HG02870 (cell line): ENCODE results near the gene PRKAR2A.
"Not testable (repeated sequence)": the region's sequence is repeated elsewhere in the genome, so short reads cannot be mapped to it uniquely, and the experiment has no call there.

Experiments
- ATAC-seq: cut with Tn5 transposase; IDR thresholded peaks from one replicate; pipeline ENCODE4 v1.9.1; 2021; ENCODE audit warnings: mild to moderate bottlenecking, moderate library complexity; ENCODE audit not compliant: unreplicated experiment

The PRKAR2A gene

DNA sequence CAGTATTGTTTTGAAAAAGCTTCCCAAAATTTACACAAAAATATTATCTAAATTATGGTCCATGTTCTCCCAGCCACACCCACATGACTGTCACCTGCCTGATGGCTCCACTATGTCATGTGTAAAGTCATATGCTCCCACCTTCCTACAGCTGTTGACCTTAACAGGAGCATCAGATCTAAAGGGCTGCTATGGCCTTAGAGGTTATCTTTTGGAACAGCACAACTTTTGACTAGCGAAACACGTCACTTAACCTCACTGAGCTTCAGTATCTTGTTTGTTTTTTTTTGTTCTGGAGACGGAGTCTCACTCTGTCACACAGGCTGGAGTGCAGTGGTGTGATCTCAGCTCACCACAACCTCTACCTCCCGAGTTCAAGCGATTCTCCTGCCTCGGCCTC lies 64.4 kb downstream of the PRKAR2A start:
- no peak for ATAC-seq

DNA sequence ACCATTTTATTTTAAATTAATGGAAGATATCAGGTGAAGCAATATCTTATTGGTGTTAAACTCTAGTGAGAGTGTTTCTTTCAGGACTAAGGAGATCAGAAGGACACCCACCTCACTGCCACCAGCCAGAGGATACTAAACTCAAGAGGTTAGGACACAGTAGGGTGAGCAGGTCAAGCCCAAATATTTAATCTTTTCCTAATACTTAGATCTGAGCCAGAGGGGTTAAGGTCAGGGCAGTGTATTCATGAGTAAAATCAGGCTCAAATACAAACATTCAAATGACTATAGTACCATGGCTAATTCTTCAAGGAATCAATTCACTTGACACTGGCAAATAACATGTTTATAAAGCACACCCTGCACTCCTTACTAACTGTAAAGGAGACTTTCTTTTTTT lies 65.6 kb downstream of the PRKAR2A start:
- no peak for ATAC-seq

DNA sequence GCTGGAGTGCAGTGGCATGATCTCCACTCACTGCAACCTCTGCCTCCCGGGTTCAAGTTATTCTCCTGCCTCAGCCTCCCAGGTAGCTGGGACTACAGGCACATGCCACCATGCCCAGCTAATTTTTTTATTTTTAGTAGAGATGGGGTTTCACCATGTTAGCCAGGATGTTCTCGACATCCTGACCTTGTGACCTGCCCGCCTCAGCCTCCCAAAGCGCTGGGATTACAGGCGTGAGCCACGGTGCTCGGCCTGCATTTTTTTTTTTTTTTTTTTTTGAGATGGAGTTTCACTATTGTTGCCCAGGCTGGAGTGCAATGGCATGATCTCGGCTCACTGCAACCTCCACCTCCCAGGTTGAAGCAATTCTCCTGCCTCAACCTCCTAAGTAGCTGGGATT lies 69.1 kb downstream of the PRKAR2A start:
- ATAC-seq: not testable (repeated sequence)

- no peak for ATAC-seq
These were observed 70.8 kb downstream of the PRKAR2A start for GRCh38 chr3:48776854-48777253.

GRCh38 chr3:48770192-48770502 lies 77.5 kb downstream of the PRKAR2A start:
- ATAC-seq: no peak

DNA sequence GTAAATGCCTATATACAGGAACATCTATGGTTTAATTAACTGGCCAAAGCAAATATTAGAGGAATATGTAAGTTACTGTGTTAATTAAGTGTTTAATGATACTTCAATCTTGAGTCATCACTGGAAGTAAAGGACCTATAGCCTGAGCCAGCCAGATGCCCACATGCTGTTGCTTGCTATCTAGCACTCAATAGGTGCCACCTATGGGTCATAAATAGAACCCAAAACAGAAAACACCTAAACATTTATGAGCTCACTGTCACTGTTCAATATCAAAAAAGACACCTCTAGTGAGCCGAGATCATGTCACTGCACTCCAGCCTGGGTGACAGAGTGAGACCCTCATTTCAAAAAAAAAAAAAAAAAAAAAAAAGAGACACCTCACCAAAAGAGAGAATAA lies 82.3 kb downstream of the PRKAR2A start:
- no peak for ATAC-seq

DNA sequence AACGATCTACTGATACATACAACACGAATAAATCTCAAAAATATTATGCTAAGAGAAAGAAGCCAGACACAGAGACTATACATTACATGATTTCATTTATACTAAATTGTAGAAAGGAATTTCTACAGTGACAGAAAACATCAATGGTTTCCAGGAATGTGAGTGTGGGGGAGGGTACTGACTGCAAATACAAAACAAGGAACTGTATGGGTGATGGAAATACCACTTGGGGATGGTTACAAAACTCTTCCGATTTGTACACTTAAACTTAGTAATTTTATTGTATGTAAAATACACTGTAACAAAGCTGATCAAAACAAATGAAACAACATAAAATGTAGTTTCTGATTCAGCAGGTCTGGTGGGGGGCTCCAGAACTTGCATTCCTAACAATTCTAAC lies 84.9 kb downstream of the PRKAR2A start:
- ATAC-seq: no peak

- not testable (repeated sequence) for ATAC-seq
These were observed 87.6 kb downstream of the PRKAR2A start for GRCh38 chr3:48759991-48760540.

- not testable (repeated sequence) for ATAC-seq
These were observed 88.1 kb downstream of the PRKAR2A start for GRCh38 chr3:48759531-48759930.

DNA sequence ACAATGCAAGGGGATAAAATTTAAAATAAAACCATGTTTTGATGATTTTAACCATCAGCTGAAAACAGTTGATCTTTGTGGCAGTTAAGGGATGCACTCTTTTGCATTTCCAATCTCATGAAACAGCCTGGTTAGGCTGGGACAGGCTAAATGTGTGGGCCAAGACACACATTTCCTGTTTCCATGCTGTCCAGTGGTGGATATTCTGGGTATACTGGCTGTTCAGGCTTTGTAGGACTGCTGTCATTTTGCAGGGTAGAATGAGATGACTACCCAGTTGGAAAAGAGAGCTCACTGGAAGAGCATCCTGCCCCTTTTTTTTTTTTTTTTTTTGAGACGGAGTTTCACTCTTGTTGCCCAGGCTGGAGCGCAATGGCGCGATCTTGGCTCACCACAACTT lies 88.6 kb downstream of the PRKAR2A start:
- no peak for ATAC-seq

DNA sequence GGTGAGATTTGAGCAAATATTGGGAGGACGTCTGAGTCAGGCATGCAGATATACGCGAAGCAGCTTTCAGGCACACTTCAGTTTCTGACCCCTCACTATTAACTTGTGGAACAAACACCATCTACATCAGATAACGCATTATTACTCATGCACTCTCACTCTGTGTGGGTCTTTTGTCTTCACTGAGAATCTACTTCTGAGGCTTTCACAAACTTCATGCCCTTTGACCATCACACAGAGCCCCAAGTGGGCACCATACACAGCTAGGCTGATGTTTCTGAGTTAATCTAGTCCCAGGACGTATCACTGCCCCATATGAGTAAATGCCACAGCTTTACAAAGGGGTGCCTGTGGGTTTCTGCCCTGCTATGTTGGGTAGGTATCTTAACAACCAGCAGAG lies 91.0 kb downstream of the PRKAR2A start:
- ATAC-seq: no peak

GRCh38 chr3:48750856-48751255 lies 96.8 kb downstream of the PRKAR2A start:
- ATAC-seq: no peak

- ATAC-seq: no peak
These were observed 98.9 kb downstream of the PRKAR2A start for GRCh38 chr3:48748754-48749153.

GRCh38 chr3:48747706-48748105 lies 100.0 kb downstream of the PRKAR2A start:
- ATAC-seq: no peak

DNA sequence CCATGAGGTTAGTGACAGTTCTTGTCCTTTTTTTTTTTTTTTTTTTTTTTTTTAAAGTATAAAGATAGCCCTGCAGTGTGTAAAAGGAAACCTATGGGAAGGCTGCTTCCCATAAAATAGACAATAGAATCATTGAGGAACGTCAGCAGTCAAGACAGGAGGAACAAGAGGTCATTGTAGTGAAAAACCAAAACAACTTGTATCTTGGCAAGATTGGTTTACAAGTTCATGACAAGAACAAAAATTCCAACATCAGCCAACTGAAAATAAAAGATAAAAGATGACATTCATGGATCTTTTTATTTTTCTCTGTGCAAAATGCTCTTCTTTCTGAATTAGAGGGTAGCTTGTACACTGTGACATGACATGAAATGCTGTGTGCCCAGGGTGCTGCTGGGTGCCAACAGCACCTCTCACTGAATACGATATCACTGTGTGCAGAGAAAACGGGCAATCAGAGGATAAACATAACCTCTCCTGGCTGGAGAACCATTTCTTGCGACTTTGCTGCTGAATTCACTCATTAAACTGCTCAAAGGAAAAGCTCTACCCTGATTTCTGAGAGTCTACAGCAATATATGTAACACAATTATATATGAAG lies 100.6 kb downstream of the PRKAR2A start:
- ATAC-seq: no peak

DNA sequence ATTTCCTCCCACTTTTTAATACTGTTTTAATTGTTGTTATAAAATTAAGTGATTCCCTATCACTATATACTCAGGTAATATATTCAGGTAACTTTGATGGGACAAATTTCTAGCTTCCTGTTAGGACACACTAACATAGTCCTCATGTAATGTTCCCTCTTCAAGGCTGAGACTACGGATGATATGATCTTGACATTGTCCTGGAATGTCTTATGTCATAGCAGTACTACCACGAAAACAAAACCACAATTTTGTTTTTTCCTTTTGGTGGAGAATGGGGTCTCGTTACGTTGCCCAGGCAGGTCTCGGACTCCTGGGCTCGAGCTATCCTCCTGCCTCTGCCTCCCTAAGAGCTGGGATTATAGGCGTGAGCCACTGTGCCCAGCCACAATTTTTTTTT lies 103.9 kb downstream of the PRKAR2A start:
- no peak for ATAC-seq

- ATAC-seq: not testable (repeated sequence)
These were observed 106.4 kb downstream of the PRKAR2A start for GRCh38 chr3:48741226-48741625.

DNA sequence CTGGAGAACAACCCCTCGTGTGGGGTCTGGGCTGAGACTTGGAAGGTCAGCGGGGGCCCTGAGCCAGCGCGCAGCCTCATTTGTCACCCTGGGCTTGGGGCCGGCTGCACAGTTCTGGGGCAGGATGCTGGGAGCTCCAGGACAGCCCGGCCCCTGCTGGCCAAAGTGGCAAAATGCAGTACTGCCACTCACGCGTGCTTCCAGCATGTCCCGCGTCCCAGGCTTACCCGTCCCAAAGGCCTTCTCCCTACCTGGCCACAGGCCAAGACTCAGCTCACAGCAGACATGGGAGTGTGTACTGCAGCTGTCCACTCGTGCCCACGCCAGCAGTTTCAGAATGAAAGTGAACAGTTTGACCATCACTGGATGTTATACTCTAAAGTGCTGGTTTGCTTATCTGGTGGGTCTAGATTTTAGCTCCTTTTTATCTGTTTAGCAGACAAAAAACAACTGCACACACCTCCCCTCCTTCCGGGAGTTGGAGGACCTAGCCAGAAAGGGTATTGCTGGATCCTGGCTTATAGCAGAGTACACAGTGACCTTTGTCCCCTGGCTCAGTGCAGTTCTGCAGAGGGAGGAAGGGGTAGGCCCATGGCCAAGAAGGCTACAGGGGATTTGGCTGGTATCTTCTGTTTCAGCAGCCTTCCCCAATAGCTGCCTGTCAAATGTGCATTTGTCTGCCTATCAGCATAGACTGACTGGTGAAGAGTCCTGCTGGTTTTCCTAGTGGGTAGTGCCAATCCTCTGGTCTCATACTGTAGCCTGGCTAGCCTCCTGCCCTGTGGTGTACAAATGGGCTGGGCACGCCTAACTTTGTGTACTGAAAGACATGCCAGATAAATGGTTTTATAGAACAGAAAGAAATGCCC lies 107.5 kb downstream of the PRKAR2A start:
- no peak for ATAC-seq

DNA sequence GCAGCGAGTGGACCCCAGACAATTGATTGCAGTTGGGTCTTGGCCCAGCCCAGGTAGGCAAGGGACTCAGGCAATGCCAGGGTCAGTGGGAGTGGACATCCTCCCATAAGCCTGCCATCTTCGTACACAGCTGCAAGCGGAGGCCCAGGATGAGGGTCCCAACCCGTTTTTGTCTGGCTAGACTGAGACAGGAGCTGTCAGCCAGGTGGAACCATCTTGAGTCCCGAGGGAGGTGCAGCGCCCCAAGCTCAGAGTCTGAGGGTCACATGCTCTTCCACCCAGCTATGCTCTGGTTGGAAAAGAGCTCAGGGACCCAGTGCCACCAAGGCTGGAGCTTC lies 108.1 kb downstream of the PRKAR2A start:
- no peak for ATAC-seq

DNA sequence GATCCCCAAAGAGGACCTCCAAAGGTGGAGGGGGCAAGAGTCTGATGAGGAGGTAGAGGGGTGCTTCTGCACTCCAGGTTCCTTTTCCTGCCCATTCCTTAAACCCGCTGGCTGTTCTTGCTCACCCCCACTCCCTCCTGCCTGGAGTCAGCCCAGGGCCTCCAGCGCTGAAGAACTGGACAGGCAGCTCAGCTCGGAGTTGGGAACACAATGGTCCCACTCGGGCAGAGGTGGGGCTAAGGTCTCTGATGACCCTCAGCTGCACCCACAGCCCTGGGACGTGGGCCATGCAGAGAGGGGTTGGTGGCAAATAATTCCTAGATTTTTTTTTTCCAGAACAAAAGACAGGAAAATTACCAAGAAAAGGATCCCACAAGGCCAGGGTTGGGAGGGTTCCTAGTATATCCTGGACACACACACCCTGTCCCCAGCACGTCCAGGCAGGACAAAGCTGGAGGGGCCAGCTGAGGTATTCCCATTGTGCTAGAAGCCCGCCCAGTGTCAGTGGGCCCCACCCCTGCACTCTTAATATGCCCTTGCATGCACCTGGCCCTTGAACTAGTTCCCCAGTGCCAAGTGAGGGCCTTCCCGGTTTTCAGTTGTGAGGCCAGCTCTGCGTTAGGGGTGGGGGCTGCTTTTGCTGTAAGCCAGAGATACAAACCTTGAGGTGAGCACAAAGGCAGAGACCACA lies 108.6 kb downstream of the PRKAR2A start:
- ATAC-seq: no peak

- no peak for ATAC-seq
These were observed 109.5 kb downstream of the PRKAR2A start for GRCh38 chr3:48738144-48738536.
